Peyer's patch (tissue), 4 donors: ENCODE measurements around the gene PODXL2. TPM values are rescaled to one million over a fixed set of nuclear protein-coding genes. Genes with fewer than 3 reads are reported as not detected.

ENCODE experiments used
- small RNA-seq, 2 donors: library from RNA; depleted of rRNA; stranded (forward); fragments of <200 nt; gene quantifications; one replicate each; pipeline ENCODE3, GENCODE V24; 2016
- total RNA-seq, 4 donors: library from RNA; depleted of rRNA; stranded (reverse); fragments of >200 nt; gene quantifications; one replicate each; pipeline ENCODE4 v1.1.0, GENCODE V29; 2016

Gene PODXL2
- total RNA-seq, 4 donors from 2014 or later = 7.4 to 15.6 (median 9.9) TPM

Small RNA genes within 50 kb of the gene (small RNA-seq; reads per million reads assigned to genes)
- gene MIR7976 = 0 to 0.13 reads per million in 2 donors

Other genes starting within 250 kb of the PODXL2 start
- 10 to 100 TPM; 28.1 to 47.3 (median 34.1) TPM for gene TPRA1, start 38.5 kb upstream of the PODXL2 start, total RNA-seq
- gene MCM2, start 30.8 kb upstream of the PODXL2 start, total RNA-seq = 10 to 100 TPM in 3 of 4 donors, 1 to 10 TPM in 1; 9.7 to 36.3 (median 15.3) TPM
- gene ABTB1, start 43.8 kb downstream of the PODXL2 start, total RNA-seq = 10 to 100 TPM; 38.5 to 80.0 (median 57.1) TPM
- 100 to 1,000 TPM in 3 of 4 donors, 10 to 100 TPM in 1; 56.1 to 180 (median 143) TPM for gene MGLL, start 193.3 kb downstream of the PODXL2 start, total RNA-seq